SW 1271 (cell line): ENCODE data around the gene ANAPC4.

Experiments
- DNase-seq, 2 experiments: peaks; one replicate each; lab custom pipeline; 2025; lab: John Stamatoyannopoulos, UW

The ANAPC4 gene

DNA sequence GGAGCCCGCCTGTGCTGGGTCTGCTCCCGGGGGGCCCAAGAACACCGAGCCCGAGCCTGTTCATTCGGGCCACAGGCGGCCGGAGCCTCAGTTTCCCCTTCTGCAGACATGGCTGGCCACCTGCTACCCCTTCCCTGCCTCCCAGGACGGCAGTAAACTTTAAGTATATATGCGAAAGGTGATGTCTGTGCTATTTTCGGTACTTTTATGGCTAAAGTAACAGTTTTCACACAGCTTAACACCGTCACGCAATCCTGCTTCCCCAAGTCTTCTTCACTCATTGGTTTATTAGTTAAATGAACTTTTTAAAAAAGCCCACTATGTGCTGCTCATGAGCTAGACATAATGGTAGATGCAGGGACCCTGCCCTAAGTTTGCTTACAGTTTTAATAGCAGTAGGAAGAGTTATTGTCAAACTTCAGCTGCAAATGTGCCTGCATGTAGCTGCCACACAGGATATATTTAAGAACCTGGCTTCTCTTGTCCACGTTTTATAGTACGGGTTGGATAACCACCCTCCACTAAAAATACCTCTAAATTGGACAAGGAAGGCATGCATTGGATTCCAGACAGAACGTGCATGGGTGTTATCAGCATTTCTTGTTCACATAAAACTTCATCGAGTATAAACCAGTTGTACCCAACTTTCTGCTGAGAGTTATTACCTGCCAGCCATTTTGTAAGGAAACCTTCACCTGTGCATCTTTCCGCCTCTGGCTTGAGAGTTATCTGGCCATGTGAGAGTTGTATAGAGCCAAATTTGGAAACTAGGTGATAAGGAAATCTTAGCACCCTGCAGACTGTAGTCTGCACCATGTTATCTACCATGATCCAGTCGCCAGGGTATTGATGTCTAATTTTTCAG lies 741 bp downstream of the ANAPC4 start:
- DNase-seq, result no peak

GRCh38 chr4:25378437-25378743 lies 1.3 kb downstream of the ANAPC4 start:
- no peak for DNase-seq

- DNase-seq, result no peak
These were observed 2.5 kb downstream of the ANAPC4 start for GRCh38 chr4:25379591-25379990.

GRCh38 chr4:25383647-25384046 lies 6.6 kb downstream of the ANAPC4 start:
- DNase-seq, result no peak

DNA sequence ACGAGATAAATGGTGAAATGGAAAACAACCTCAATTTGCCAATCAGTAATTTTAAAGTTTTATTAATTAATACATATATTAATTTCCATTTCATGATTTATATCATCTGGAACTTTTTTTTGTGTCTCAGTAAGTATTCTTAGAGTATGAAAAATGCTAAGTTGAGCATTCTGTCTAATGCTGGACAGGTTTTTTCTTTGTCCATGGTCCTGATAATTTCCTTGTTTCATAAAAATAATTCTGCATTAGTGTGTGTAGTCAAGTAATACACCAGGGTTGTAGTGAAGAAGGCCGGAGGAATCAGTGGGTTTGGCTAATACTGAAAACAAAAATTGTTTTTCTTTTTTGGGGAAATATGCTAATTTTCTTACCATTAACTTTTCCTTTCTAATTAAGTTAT lies 9.9 kb downstream of the ANAPC4 start:
- DNase-seq, result no peak

DNA sequence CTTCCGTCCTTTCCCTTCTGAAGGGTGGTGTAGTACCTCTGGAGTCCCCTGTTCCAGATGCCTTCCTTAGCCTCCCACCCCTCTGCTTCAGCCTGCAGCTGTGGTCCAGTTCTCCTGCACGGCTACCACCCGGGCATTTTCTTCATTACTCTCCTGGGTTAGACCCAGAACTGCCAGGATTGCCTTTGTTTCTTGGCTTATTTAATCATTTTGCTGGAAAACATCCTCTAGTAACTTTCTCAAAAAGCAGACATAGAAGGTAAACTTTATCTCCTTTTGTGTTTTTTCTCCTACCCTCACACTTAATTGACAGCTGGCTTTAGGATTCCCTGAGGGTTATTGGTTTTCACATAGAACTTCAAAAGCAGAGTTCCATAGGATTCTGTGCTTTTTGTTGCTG lies 20.2 kb downstream of the ANAPC4 start:
- DNase-seq, result no peak

DNA sequence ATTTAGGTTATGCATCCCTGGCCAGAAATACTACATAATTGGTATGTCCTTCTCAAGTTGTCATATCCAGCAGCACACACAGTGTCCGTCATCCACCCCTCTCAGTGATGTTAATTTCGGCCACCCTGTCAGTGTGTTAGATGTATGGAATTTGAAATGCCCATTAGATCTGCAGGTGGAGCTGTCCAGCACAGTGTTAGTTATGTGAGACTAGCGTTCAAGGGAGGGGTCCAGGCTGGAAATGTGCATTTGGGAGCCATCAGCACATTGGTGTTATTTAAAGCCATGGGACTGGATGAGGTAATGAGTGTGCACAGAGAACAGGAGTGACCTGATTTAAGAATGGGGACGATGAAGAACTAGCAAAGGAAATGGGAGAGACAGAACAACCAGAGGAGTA lies 22.4 kb downstream of the ANAPC4 start:
- no peak for DNase-seq

- DNase-seq, result no peak
These were observed 24.0 kb downstream of the ANAPC4 start for GRCh38 chr4:25401066-25401465.

GRCh38 chr4:25402521-25402920 lies 25.5 kb downstream of the ANAPC4 start:
- DNase-seq, result no peak

- DNase-seq, result no peak
These were observed 26.6 kb downstream of the ANAPC4 start for GRCh38 chr4:25403699-25404098.

DNA sequence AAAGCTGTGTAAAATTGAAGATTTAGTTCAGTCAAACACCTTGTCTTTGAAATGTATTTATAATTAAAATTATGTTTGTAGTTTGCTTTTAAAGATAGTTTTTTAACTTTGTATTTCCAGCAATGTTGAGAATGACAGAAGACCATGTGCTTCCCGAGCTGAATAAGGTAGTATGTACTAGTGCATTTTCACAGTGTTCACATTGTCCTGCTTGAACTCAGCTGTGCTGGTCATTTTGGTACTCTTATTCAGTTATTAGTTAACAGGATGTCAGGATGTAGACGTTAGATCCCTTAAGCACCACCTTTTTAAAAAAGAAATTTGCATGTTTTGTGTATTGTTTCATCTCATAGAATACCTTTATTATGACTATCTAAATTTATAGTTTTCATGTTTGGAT lies 28.4 kb downstream of the ANAPC4 start:
- no peak for DNase-seq

- no peak for DNase-seq
These were observed 29.1 kb downstream of the ANAPC4 start for GRCh38 chr4:25406081-25406692.

DNA sequence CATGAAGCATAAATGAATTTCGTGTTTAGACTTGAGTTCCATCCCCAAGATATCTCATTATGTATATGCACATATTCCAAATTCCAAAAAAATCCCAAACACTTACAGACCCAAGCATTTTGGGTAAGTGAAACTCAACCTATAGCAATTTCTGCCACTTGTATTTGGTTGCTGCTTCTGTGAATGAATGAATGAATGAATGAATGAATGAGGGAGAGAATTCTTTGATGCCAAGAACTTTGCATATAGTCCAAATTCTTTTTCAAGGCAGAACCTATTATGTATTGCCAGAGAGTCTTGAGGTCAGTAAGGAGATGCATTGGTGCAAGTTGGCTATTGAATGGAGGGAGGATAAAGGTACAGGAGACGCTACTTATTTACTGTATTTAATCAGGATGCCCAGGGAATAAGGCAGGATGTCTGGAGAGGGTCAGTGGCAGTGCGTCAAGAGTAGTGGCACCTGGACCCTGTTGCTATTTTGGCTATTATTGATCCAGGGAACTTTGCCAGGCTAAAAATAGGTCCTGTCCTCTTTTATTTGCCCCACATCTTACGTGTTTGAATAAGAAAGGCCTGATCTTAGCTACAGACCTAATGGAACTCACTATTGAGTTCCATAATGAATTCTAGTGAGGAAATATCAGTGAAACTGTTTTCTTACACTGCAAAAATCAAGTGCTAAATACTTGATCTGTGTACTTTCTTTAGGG lies 33.9 kb downstream of the ANAPC4 start:
- no peak for DNase-seq

- no peak for DNase-seq
These were observed 36.2 kb downstream of the ANAPC4 start for GRCh38 chr4:25413261-25413660.

DNA sequence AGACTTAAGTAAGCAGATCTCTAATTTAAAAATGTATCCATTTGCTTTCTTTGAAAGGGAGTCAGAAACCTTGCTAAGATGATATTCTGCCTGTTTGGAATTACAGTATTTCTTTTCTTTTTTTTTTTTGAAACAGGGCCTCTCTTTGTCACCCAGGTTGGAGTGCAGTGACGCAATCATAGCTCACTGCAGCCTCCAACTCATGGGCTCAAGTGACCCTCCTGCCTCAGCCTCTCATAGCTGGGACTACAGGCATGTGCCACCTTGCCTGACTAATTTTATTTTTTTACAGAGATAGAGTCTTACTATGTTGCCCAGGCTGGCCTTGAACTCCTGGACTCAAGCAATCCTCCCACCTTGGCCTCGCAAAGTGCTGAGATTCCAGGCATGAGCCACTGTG lies 40.0 kb downstream of the ANAPC4 start:
- DNase-seq, result no peak

GRCh38 chr4:25420931-25421330 lies 43.9 kb downstream of the ANAPC4 start:
- DNase-seq, result no peak

GRCh38 chr4:25421816-25422525 lies 44.9 kb downstream of the ANAPC4 start:
- DNase-seq, result no peak

DNA sequence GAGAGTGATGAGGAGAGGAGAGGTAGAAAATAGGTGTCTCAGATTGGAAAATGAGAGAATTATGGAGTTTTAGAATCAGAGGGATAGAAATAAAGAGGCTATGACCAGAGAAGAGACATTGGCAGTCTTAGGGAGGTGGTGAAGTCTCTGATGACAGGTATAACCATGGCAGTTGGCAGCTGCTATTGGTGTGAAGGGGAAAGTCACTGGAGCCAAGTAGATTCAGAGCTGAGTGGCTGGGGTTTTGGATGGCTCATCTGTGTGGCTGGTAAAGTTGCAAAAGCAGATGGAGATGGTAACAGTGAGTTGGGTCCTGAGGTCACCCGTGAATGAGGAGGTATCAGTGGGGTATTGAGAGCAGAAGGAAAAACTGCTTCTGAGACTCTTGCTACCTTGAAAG lies 46.5 kb downstream of the ANAPC4 start:
- DNase-seq, result no peak

GRCh38 chr4:25424539-25425228 lies 47.6 kb downstream of the ANAPC4 start:
- DNase-seq, result no peak

DNA sequence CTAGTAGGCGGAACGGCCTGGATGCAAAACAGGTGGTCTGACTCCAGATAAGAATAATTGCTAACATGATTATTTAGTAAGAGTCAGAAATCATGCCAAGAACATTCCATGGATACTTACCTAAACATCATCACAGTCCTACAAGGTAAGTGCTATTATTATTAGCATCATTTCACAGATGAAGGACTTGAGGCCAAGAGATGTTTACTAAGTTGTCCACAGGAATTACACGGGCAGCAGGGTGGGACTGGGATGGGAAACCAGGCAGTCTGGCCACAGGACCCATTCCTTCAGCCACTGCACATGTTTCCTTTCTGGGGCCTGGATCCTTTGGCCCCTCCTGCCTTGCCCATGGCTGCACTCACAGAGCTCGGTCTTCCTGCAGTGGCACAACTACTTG lies 48.3 kb downstream of the ANAPC4 start:
- DNase-seq, result no peak

- DNase-seq, result no peak
These were observed 50.8 kb downstream of the ANAPC4 start for GRCh38 chr4:25427871-25428270.

DNA sequence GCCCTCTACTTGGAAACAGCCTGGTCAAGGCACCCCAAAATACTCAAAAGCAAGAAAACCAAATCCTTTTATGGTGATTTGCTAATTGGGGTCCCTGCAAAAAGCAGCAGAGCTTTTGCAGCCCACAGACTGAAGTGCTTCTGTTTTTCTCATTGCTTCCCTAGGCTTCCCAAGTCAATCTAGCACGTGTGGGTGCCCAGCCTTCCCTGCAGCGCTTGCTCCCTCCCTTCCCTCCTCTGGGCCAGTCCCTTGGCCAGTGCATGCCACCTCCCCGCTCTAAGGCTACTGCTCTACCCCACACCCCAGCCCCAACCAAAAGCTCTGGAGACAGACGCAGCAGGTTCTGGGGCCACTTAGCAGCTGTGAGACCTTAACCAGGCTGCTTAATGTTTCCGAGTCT lies 53.6 kb downstream of the ANAPC4 start:
- DNase-seq, result no peak
